ENCODE results near the gene TMPRSS11F.
"Not testable (repeated sequence)": the region's sequence is repeated elsewhere in the genome, so short reads cannot be mapped to it uniquely, and the experiment has no call there.

The TMPRSS11F gene

DNA sequence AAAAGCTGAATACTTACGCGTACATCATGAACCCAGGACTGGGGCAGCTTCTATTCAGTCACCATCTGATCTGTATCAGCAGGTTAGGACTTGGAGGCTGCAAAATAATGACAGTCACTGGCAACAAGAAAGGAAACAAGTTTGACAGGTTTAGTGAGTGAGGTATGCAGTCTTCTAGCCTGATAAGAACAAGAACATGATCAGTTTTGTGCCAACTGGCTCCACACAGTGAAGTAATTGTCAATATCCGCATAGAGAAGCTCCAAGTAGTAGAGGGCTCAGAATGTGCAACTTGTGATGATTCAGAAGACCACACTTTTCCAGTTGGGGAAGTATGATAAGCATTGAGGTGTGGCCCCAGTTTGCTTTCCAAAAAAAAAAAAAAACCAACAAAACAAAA, at the start of gene TMPRSS11F:
TMPRSS11F (minus strand) TSS at position 77 of the 400 bp plus-strand sequence; CDS start at position 28, 49 bp downstream.
- DNase-seq (ENCODE audit: extremely low read depth in 1 of 2, low read depth in 1 of 2): no peak

DNA sequence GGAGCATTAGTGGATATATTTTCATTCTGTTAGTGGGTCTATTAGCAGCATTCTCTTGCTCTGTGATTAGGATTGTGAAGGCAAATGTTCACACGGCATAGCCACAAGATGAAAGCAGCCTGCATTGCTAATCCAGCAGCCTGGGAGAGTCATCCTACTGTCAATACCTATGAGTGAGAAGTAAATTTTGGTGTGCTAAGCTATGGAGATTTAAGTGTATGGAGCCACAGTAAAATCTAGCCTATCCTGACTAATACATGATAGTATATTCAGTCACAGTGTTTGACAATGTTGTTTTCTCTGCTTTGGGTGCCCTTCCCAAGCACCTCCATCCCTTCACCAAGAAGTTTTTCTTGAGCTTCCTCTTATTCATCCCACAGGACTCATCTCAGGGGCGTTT, 47.2 kb upstream of the TMPRSS11F start:
- no peak for DNase-seq (ENCODE audit: extremely low read depth in 1 of 2, low read depth in 1 of 2)

DNA sequence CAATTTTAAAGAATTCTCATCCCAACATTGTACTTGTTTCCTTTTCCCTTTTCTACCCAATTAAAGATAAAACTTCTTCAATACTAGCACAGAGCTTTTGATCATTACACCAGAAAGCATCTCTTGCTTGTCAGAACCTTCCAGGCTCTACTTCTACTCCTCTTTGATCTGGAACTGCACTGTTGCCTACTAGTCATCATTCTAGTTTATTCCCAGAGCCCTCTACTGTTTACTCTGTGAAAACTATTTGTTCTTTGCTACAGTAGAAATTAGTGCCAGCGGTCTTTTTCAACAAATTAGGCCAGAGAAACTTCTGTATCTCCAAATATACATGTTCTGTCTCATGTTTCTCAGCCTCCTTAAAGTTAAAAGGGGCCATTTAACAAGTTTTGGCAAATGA, 46.8 kb upstream of the TMPRSS11F start:
- no peak for DNase-seq (ENCODE audit: extremely low read depth in 1 of 2, low read depth in 1 of 2)

DNA sequence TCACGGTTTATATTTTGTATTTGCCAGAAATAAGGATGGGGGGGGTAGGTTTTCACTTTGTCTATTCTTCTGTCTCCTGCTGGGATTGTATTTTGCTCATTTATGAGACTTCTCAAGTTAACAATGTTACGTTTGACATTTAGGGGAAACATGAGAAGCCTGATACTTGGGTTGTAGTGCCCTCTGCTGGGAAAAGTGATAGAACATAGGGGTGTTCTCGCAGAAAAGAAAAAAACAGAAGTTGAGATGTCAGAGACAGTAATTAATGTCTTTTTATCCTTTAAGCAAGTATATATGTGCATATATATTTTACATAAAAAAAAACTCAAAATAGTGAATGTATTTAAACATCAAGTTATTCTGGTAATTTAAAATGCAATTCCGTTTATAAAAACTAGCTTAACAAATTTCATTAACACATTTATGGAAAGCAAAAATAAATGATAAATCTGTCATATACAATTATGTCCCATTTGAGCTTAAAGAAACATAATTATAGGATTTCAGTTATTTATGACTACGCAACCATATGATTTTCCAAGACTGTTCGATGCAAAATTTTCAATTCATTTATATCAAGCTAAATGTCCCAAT, 46.0 kb upstream of the TMPRSS11F start:
- DNase-seq (ENCODE audit: extremely low read depth in 1 of 2, low read depth in 1 of 2): peak in 1 of 2 donors; percentile 9

DNA sequence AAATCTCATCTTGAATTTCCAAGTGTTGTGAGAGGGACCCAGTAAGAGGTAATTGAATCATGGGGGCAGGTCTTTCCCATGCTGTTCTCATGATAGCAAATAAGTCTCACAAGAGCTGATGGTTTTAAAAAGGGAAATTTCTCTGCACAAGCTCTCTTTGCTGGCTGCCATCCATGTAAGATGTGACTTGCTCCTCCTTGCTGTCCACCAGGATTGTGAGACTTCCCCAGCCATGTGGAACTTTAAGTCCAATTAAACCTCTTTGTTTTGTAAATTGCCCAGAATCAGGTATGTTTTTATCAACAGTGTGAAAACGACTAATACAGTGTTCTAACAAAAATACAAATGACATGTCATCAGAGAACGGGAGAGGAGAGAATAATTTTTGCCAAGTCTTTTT, 44.7 kb upstream of the TMPRSS11F start:
- not testable (repeated sequence) for DNase-seq (ENCODE audit: extremely low read depth in 1 of 2, low read depth in 1 of 2)

DNA sequence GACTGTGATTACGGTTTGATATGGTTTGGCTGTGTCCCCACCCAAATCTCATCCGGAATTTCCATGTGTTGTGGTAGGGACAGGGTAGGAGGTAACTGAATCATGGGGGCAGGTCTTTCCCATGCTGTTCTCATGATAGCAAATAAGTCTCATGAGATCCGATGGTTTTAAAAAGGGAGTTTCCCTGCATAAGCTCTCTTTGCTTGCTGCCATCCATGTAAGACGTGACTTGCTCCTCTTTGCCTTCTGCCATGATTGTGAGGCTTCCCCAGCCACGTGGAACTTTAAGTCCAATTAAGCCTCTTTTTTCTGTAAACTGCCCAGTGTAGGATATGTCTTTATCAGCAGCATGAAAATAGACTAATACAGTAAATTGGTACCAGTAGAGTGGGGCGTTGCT, 42.5 kb upstream of the TMPRSS11F start:
- not testable (repeated sequence) for DNase-seq (ENCODE audit: extremely low read depth in 1 of 2, low read depth in 1 of 2)

DNA sequence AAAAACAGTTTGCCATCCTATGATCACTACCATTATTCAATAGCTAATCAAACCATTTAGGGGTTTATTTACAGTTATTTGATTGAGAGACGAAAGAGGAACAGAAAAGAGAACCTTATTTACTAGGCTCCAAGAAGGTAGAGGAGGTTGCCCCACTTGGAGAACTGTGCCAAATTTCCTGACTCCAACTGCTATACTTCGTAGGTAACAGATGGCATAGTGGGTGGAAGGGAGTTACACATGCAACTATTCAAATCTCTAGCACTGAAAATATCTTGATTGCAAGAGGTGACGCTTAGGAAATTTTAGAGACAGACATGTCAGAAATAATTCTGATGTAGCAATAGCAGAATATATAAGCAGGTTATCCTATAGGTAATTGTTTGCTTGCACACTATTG, 38.0 kb upstream of the TMPRSS11F start:
- DNase-seq (ENCODE audit: extremely low read depth in 1 of 2, low read depth in 1 of 2): no peak

DNA sequence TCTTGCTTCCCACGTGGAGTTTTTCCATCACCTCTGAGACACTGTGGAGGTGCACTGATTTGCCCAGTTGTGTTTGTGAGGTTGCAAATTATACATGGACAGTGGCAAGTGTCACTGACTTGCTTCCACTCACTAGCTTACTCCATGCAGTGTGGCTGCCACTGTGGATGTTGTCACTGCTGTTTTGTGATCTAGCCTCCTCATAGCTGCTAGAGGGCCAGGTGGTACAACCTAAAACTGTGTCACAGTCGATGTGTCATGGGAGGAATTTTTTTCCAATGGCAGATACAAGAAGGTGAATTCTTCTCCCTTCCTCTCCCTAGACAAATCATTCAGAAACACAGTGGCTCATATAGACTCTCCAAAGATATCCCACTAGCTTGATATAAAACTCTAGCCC, 37.5 kb upstream of the TMPRSS11F start:
- DNase-seq (ENCODE audit: extremely low read depth in 1 of 2, low read depth in 1 of 2): no peak

DNA sequence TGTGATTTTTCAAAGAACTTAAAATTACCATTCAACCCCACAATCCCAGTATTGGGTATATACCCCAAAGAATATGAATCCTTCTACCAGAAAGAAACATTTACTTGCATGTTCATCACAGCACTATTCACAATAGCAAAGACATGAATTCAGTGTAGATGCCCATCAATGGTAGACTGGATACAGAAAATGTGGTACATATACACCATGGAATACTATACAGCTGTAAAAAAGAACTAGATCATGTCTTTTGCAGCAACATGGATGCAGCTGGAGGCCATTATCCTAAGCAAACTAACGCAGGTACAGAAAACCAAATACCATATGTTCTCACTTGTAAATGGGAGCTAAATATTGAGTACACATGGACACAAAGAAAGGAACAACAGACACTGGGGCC, 34.1 kb upstream of the TMPRSS11F start:
- DNase-seq (ENCODE audit: extremely low read depth in 1 of 2, low read depth in 1 of 2): no peak

DNA sequence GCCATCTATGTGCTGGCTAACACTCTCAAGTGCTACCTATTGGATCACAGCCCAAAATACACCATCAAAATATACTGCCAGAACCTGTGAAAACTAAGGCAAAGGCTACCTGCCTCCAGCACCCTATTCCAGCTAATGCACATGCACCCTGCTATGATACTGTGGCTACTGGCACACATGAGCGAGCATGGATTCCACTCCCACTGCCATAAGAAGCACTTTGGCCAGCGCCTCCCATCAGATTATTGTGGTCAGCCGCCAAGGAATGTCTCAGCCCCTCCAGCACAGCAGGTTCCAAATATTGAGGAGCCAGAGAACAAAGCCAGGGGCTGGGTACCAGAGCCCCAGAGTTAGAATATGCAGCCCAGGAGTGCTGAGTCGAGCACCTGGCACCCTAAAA, 32.5 kb upstream of the TMPRSS11F start:
- no peak for DNase-seq (ENCODE audit: extremely low read depth in 1 of 2, low read depth in 1 of 2)

DNA sequence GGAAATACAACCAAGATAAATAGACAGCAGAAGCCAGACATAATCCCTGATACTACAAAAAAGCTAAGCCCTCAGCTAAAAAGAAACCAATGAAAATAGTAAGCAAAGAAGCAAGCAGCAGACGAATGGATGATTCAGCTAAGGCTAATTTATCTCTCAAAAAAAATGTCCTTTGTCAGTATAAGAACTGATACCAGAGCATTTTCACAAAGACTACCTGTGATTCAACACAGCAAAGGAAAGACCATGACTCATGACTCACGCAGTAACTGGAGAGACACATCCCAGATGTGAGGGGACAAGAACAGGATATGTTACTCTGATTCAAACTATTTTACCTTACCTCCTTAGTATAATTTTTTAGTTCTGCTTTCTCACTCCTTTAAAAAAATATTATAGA, 22.7 kb upstream of the TMPRSS11F start:
- no peak for DNase-seq (ENCODE audit: extremely low read depth in 1 of 2, low read depth in 1 of 2)

DNA sequence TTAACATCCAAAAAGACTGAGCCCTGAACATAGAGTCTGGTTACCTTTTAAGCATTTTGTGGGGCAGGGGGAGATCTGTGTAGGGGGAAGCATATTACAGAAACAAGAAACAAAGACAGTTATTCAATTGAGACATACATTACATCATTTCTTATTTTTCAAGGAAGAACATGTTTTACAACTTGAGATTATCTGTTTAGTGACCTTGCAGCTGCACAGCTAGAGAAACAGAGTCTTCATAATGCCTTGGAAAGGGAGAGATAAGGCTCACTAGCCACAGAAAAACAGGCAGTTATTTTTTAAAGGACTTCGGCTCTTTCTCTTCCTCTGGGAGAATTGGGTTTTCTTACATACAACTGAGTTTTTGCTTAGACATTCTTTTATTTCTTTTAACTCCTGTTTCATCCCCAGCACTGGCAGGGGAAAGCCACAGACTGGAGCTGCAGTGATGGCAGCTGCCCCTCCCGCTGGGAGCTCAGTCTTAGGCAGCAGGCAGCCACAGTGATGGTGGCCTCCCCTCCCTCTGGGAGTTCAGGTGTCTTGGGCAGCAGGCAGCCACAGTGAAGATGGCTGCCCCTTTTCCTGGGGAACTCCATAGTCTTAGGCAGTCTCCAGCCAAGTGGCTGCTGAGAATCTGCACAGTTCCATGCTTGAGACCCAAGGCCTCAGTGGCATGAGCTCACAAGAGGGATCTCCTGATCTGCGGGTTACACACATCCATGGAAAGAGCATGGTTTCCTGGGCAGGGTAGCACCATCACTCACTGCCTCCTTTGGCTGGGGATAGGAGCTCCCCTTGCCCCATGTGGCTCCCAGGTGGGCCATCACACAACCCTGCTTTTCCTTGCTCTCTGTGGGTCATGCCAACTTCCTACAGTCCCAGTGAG, 19.4 kb upstream of the TMPRSS11F start:
- no peak for DNase-seq (ENCODE audit: extremely low read depth in 1 of 2, low read depth in 1 of 2)

DNA sequence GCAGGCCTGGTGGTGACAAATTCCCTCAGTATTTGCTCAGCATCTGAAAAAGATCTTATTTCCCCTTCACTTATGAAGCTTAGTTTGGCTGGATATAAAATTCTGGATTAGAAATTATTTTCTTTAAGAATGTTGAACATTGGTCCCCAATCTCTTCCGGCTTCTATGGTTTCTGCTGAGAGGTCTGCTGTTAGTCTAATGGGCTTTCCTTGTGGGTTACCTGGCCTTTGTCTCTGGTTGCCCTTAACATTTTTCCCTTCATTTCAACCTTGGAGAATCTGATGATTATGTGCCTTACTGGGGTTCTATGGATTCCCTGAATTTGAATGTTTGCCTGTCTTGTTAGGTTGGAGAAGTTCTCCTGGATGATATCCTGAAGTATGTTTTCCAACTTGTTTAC, 17.4 kb upstream of the TMPRSS11F start:
- no peak for DNase-seq (ENCODE audit: extremely low read depth in 1 of 2, low read depth in 1 of 2)

DNA sequence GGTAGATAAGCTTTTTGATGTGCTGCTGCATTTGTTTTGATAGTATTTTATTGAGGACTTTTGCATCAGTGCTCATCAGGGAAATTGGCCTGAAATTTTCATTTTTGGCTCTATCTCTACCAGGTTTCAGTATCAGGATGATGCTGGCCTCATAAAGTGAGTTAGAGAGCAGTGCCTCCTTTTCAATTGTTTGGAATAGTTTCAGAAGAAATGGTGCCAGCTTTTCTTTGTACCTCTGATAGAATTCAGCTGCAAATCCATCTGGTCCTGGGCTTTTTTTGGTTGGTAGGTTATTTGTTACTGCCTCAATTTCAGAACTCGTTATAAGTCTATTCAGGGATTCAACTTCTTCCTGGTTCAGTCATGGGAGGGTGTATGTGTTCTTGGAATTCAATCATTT, 15.6 kb upstream of the TMPRSS11F start:
- no peak for DNase-seq (ENCODE audit: extremely low read depth in 1 of 2, low read depth in 1 of 2)

DNA sequence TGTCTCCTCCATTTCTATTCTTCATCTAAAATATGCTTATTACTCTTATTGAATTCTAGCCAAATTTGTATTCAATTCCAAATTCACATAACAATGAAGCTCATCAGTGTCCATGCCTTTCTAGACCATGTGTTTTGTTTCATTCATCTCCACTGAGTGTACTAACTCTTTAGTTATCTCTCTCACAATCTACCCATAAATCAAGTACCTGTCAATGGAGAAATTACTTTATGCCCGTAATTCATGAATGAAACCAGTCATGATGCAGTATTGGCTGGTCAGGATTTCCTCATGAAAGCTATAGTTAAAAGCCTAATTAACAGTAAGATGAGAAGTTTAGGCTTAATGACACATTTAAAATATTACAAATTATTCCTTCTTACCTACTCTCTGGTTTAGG, 12.2 kb upstream of the TMPRSS11F start:
- no peak for DNase-seq (ENCODE audit: extremely low read depth in 1 of 2, low read depth in 1 of 2)

DNA sequence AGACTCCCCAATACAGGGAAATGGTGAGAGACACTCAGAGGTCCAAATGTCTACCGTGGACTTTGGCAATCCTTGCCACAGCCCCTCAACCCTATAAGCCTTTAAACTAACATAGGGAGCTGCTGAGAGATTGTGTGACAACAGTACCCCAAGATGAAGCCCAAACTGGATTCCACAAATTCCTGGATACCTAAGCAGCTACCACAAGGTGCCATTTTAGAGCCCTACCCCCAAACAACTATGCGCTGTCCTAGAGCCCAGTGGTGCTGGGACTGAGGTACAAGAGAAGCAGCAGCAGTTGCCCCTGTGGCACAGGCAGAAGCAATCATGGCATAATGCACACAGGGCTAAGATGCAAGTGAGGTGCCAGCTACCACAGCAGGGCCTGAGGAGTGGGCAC, 2.7 kb upstream of the TMPRSS11F start:
- DNase-seq (ENCODE audit: extremely low read depth in 1 of 2, low read depth in 1 of 2): no peak

DNA sequence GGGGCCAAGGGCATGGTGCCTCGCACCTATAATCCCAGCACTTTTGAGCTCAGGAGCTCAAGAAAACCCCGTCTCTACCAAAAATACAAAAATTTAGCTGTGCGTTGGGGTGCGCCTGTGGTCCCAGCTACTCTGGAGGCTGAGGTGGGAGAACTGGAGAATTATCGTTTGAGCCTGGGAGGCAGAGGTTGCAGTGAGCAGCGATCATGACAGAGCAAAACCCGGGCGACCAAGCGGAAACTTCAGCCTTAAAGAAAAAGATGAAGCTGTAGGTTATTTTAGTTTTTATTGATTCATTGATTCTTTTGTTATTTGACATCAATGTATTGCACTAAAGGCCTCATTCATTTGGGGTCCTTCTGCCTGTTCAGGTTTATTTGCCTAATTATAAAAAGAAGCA, 5.4 kb downstream of the TMPRSS11F start:
- DNase-seq (ENCODE audit: extremely low read depth in 1 of 2, low read depth in 1 of 2): no peak

DNA sequence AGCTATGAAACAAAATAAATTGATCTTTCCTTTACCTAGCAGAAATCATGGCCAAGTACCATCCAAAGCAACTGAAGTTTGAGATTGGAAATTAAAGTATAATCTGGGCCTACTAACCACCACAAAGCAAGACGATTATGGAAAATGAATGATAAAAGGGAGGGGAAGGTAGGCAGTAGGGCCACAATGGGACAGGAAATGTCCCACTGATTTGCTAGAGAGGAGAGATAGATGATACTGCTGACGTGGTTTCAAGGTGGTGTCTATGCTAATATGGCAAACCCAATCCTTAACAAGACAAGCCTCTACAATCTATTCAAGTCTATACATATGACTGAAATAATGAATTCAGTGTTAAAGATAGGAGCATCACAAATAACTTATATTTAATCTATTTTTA, 6.1 kb downstream of the TMPRSS11F start:
- DNase-seq (ENCODE audit: extremely low read depth in 1 of 2, low read depth in 1 of 2): no peak

DNA sequence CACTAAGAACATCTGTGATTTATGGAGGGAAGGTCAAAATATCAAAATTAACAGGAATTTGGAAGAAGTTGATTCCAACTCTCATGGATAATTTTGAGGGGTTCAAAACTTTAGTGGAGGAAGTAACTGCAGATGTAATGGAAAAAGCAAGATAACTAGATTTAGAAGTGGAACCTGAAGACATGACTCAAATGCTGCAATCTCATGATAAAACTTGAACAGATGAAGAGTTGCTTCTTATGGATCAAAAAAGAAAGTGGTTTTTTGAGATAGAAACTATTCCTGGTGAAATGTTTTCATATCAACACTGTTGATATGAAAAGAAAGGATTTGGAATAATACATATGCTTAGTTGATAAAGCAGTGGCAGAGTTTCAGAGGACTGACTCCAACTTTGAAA, 9.7 kb downstream of the TMPRSS11F start:
- DNase-seq (ENCODE audit: extremely low read depth in 1 of 2, low read depth in 1 of 2): no peak

DNA sequence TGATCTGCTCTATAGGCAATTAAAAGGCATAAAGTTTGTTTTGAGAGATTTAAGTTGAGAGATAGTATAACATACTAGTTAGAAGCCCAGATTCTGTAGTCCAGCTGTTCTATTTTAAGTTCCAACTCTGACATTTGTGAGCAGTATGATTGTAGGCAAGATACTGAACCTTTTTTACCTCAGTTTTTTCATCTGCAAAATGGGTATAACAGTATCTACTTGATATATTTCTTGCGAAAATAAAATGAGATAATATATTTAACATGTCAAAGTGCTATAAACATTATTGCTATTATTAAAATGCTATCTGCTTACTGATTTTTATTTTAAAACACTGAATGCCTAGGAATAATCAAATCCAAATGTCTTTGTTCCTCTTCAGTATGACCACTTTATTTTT, 19.2 kb downstream of the TMPRSS11F start:
- DNase-seq (ENCODE audit: extremely low read depth in 1 of 2, low read depth in 1 of 2): no peak

DNA sequence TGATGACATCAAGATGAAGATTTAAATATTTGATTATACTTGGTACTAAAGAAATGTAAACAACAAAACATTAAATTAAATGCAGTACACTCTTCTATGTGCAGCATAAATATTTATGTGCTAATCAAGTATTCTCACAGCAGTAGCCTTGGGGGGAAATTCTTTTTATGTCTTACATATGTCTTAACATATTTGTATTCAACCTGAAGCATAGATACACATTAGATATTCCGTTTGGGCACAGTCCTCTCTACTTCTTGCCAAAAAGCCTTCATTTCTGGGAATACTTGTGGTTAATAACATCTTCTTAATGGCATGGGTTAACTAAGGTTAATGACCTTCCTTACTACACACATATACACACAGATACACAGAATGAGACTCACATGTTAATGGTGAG, 19.8 kb downstream of the TMPRSS11F start:
- DNase-seq (ENCODE audit: extremely low read depth in 1 of 2, low read depth in 1 of 2): no peak

DNA sequence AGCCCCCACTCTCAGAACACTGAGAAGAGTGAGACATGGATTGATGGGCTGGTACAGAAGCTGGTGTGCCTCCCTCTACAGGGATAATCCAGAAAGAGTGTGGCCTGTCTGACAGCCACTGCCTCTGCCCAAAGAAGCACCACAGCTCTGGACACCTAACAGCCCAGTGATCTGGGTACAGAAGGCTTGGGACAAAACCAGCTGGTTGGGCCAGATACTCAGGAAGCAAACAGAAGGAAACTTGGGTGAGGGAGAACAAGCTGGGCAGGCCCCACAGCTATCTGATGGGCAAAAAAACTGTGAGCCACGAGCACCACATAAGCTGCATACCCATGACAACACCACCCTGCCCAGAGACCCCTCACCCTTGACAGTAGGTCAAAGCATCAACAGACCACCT, 46.9 kb downstream of the TMPRSS11F start:
- no peak for DNase-seq (ENCODE audit: extremely low read depth in 1 of 2, low read depth in 1 of 2)

DNA sequence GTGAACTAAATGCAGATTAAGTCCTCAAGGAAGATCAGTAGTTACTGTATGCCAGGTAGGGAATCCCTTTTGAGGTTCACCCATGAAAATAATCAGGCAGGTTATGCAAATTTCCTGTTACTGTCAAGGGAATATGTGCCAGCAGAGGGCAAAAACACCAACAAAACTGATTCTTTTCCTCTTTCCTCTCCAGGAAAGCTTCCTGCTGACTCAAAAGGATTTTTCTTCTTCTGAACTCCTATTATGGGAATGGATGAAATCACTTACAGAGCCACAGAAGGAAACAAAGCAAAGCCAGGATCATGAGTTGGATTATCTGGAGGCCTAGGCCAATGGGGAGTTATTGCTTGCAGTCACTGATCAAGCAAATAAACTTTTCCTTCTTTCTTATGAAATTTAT, 49.7 kb downstream of the TMPRSS11F start:
- DNase-seq (ENCODE audit: extremely low read depth in 1 of 2, low read depth in 1 of 2): no peak

Data from stimulated activated CD8-positive, alpha-beta memory T cell treated with anti-CD3 and anti-CD28 coated beads, Interleukin-7, amount 100 ng/mL, for 48 hours (primary cell).